GM12891 (cell line): ENCODE data around the gene PCYT1B.

Source experiments
- POLR2A ChIP-seq: IDR thresholded peaks from 2 replicates; pipeline ENCODE4 v1.6.1; 2011; ENCODE audit warnings: low read depth, low read length, control low read depth
- POLR2AphosphoS5 ChIP-seq: IDR thresholded peaks from 2 replicates; pipeline ENCODE4 v1.6.1; 2011; ENCODE audit warnings: low read depth, low read length, control low read depth
- SPI1 ChIP-seq: IDR thresholded peaks from 2 replicates; pipeline ENCODE4 v1.6.1; 2011; ENCODE audit warnings: low read depth, low read length, control low read depth
- TAF1 ChIP-seq: IDR thresholded peaks from 2 replicates; pipeline ENCODE4 v1.6.1; 2011; ENCODE audit warnings: low read depth, low read length, control low read depth

DNA sequence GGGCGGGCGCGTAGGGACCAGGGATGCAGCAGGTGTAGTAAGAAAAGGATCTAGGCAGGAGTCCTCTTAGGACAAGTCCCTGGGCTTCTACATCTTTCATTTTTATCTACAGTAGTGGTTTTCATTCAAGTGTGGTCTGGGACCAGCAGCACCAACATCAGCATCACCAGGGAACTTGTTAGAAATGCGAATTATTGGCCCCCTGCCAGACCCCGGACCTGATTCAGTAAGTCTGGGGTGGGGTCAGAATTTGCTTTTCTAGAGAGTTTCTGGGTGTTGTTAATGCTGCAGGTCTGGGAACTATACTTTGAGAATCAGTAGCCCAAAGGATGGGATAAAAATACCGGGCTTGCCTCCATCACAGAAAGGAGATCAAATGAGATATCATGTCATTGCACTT is 1.3 kb upstream of the PCYT1B start:
- no peak for TF ChIP-seq POLR2A
- TF ChIP-seq POLR2AphosphoS5, result no peak
- TF ChIP-seq SPI1, result no peak
- no peak for TF ChIP-seq TAF1
